ENCODE data around the gene MRPL27.
A peak's percentile ranks its signal among the peaks of the same experiment; 100 is the strongest.

MRPL27 gene

GRCh38 chr17:50382931-50383330 lies 9.9 kb upstream of the MRPL27 start:
- no peak for DNase-seq

- DNase-seq: no peak
Observed at GRCh38 chr17:50381920-50382319, 8.9 kb upstream of the MRPL27 start.

GRCh38 chr17:50381260-50381815 lies 8.4 kb upstream of the MRPL27 start:
- DNase-seq: no peak

- DNase-seq: no peak
Observed at GRCh38 chr17:50380369-50381259, 7.6 kb upstream of the MRPL27 start.

GRCh38 chr17:50379351-50380132 lies 6.6 kb upstream of the MRPL27 start:
- DNase-seq: no peak

- DNase-seq: no peak
Observed at GRCh38 chr17:50375858-50376538, 3.0 kb upstream of the MRPL27 start.

- no peak for DNase-seq
Observed at GRCh38 chr17:50373705-50374104, 721 bp upstream of the MRPL27 start.

- DNase-seq: no peak
Observed at GRCh38 chr17:50372222-50372757, 694 bp downstream of the MRPL27 start.

- DNase-seq: no peak
Observed at GRCh38 chr17:50371526-50371925, 1.5 kb downstream of the MRPL27 start.

GRCh38 chr17:50370052-50370451 lies 2.9 kb downstream of the MRPL27 start:
- no peak for DNase-seq

- no peak for DNase-seq
Observed at GRCh38 chr17:50367401-50367800, 5.6 kb downstream of the MRPL27 start.

- no peak for DNase-seq
Observed at GRCh38 chr17:50365649-50366393, 7.2 kb downstream of the MRPL27 start.

GRCh38 chr17:50365165-50365564 lies 7.8 kb downstream of the MRPL27 start:
- no peak for DNase-seq

GRCh38 chr17:50364715-50365114 lies 8.3 kb downstream of the MRPL27 start:
- DNase-seq: no peak

GRCh38 chr17:50364061-50364458 lies 8.9 kb downstream of the MRPL27 start:
- DNase-seq: no peak

- DNase-seq: no peak
Observed at GRCh38 chr17:50363217-50364060, 9.5 kb downstream of the MRPL27 start.

- DNase-seq: no peak
Observed at GRCh38 chr17:50362661-50363060, 10.3 kb downstream of the MRPL27 start.

GRCh38 chr17:50361561-50362480 lies 11.2 kb downstream of the MRPL27 start:
- peak; percentile 57 to 65 for DNase-seq

- DNase-seq: no peak
Observed at GRCh38 chr17:50360486-50361115, 12.4 kb downstream of the MRPL27 start.
